Measurements from ENCODE around the gene HADHA.
A peak's percentile ranks its signal among the peaks of the same experiment; 100 is the strongest.

HADHA gene

DNA sequence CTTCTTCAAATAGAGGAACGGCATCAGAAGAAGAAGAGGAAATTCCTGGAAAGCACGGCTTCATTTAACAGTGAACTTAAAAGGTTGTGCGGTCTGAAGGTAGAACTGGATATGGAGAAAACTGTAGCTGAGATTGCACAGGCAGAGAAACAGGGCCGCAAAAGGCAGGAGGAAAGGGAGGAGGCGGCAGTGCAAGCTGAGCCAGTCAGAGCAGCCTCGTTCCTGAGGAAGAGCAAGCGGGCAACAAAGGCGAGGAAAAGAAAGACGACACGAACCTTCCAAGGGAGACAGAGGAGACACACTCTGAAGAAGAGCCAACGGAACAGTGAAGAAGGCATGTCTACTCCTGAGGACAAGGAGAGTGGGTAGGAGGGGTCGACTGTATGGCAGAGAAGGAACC, 94.2 kb downstream of the HADHA start:
- no peak overlapping the region for H3K4me3 ChIP-seq (replicated peaks; ENCODE audit: low read depth, low read length)
- DNase-seq (ENCODE audit: extremely low read depth, insufficient read length), result no peak
- no peaks in the 10 kb centered on the region for H3K36me3 ChIP-seq (ENCODE audit: control insufficient read depth, insufficient read depth, low read length)
- TF ChIP-seq, protein P1, sequence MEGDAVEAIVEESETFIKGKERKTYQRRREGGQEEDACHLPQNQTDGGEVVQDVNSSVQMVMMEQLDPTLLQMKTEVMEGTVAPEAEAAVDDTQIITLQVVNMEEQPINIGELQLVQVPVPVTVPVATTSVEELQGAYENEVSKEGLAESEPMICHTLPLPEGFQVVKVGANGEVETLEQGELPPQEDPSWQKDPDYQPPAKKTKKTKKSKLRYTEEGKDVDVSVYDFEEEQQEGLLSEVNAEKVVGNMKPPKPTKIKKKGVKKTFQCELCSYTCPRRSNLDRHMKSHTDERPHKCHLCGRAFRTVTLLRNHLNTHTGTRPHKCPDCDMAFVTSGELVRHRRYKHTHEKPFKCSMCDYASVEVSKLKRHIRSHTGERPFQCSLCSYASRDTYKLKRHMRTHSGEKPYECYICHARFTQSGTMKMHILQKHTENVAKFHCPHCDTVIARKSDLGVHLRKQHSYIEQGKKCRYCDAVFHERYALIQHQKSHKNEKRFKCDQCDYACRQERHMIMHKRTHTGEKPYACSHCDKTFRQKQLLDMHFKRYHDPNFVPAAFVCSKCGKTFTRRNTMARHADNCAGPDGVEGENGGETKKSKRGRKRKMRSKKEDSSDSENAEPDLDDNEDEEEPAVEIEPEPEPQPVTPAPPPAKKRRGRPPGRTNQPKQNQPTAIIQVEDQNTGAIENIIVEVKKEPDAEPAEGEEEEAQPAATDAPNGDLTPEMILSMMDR (IDR thresholded peaks at IDR 0.05; ENCODE audit: insufficient read depth, low read length, poor library complexity, severe bottlenecking), result no peak
- no peaks in the 10 kb centered on the region for H3K27me3 ChIP-seq (replicated peaks; ENCODE audit: control insufficient read depth, insufficient read depth, low read length)

DNA sequence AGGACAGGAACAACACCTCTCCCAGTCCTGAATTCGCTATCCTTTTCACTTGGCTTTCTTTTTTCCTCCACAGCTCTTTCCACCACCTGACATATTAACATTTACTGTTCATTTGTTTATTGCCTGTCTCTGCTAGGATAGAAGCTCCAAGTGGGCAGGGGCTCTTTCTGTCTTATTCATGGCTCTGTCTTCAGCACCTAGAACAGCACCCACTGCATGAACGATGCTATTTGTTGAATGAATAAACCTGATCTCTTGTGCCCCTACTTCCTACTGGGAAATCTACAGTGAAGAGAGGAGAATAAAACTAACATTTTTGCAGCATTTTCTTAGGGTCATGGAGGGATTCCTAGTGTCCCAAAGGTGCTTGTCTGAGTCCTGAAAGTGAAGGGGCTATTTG, 95.9 kb downstream of the HADHA start:
- H3K27me3 ChIP-seq (replicated peaks; ENCODE audit: control insufficient read depth, insufficient read depth, low read length), result no peaks in the 10 kb centered on the region
- TF ChIP-seq, protein P1 (IDR thresholded peaks at IDR 0.05; ENCODE audit: insufficient read depth, low read length, poor library complexity, severe bottlenecking), result no peak

DNA sequence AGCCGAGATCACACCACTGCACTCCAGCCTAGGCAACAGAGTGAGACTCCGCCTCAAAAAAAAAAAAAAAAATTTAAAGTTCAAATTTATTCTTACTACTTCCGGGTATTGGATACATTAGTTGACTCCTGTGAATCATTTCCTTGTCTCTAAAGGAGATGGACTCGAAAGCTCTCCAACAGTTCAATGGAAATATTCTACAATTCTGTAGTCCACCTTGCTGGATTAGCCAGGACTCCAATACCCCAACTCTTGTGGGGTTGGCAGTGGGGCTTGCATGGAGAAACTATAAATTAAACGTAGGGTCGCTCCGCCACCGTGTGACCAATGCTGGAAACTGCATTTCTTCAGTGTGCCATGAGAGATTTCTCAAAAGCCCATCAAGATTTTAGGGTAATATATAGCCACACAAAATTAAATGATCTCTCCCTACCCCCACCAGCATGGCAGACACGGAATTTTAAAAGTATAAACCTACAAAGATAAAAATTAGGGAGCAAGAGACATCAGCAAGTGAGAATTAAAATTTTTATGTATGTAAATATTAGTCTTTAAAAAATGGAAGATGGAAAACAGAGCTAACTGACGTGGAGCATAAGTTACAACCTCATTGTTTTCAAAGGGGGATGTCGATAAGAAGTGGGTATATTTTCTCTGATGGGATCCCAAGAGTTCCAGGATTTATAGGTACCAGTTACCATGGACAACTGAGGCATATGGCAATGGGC, 99.3 kb downstream of the HADHA start:
- Histone ChIP-seq H3K4me3 (replicated peaks; ENCODE audit: low read depth, low read length) (no peak overlapping the region), H3K27me3 (replicated peaks; ENCODE audit: control insufficient read depth, insufficient read depth, low read length) (no peaks in the 10 kb centered on the region), H3K36me3 (ENCODE audit: control insufficient read depth, insufficient read depth, low read length) (no peaks in the 10 kb centered on the region)
- DNase-seq (ENCODE audit: extremely low read depth, insufficient read length), result peak; percentile 19
- TF ChIP-seq, protein P1 (IDR thresholded peaks at IDR 0.05; ENCODE audit: insufficient read depth, low read length, poor library complexity, severe bottlenecking), result peak; percentile 72

More for the DNA sequence above, 95.9 kb downstream of the HADHA start:
- DNase-seq (ENCODE audit: extremely low read depth, insufficient read length), result no peak
- Histone ChIP-seq H3K4me3 (replicated peaks; ENCODE audit: low read depth, low read length) (no peak overlapping the region), H3K36me3 (ENCODE audit: control insufficient read depth, insufficient read depth, low read length) (no peaks in the 10 kb centered on the region)

DNA sequence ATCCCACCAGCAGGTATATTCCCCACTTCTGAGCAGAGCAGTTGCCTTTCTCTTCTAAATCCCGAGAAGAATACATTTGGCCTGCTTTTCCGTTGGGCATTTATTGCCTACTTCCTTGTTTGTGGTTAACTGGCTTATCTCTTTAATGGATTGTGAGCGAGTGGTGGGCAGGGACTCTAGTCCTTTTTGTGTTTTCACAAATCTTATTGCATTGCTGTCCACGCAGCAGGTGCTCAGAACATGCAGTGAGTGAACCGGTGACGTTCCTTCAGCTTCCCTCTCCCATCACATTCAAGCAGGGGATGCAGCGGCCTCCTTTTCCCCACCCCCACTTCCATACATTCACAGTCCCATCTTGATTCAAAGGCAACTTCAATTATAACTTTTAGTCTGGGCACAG, 100.4 kb downstream of the HADHA start:
- DNase-seq (ENCODE audit: extremely low read depth, insufficient read length), result no peak
- H3K4me3 ChIP-seq (replicated peaks; ENCODE audit: low read depth, low read length), result no peak overlapping the region
- TF ChIP-seq, protein P1 (IDR thresholded peaks at IDR 0.05; ENCODE audit: insufficient read depth, low read length, poor library complexity, severe bottlenecking), result no peak

DNA sequence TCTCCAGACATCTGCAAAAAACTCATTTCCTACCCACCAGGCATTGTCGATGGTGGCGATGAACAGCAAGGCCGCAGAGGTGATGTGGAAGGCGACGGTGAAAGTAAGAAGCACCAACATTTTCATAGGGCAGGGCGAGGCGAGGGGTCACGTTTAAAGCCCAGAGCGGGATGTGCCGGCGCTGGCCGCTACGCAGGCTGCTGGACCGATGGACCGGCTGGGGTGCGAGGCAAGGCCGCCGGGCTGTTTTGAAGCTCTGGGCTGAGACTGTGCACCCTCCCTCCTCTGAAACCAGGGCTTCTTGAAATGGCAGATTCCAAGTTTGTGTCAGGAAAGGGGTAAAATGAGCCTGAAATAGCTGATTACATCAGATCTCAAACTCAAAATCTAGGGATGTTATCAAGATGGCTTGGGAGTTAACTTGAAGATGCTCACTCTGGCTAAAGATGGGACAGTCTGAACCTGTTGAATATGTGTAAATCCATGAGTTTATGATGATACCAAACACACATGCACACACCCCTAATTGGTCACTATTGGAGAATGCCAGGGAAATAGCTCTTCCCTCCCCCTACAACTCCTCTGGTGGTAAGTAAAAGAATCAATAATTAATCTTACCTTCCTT, 103.2 kb downstream of the HADHA start:
- Histone ChIP-seq H3K36me3 (ENCODE audit: control insufficient read depth, insufficient read depth, low read length) (0 out of 2 replicates have a peak, but pooled peaks cover 2% of the 10 kb centered on the region), H3K4me3 (replicated peaks; ENCODE audit: low read depth, low read length) (no peak overlapping the region), H3K27me3 (replicated peaks; ENCODE audit: control insufficient read depth, insufficient read depth, low read length) (no peaks in the 10 kb centered on the region)
- DNase-seq (ENCODE audit: extremely low read depth, insufficient read length), result peak; percentile 9
- TF ChIP-seq, protein P1 (IDR thresholded peaks at IDR 0.05; ENCODE audit: insufficient read depth, low read length, poor library complexity, severe bottlenecking), result no peak

More for the DNA sequence above, 100.4 kb downstream of the HADHA start:
- H3K27me3 ChIP-seq (replicated peaks; ENCODE audit: control insufficient read depth, insufficient read depth, low read length), result no peaks in the 10 kb centered on the region
- H3K36me3 ChIP-seq (ENCODE audit: control insufficient read depth, insufficient read depth, low read length), result no peaks in the 10 kb centered on the region

Measured in GM06990 (cell line).